GM18909 (cell line): ENCODE measurements around the gene SHC3.
A peak's percentile ranks its signal among the peaks of the same experiment; 100 is the strongest.

Source experiments
- ATAC-seq: cut with Tn5 transposase; IDR thresholded peaks from one replicate; pipeline ENCODE4 v1.9.1; 2021; ENCODE audit warnings: mild to moderate bottlenecking; ENCODE audit not compliant: unreplicated experiment, poor library complexity

SHC3 gene

GRCh38 chr9:89114741-89115140 lies 63.9 kb downstream of the SHC3 start:
- no peak for ATAC-seq

- no peak for ATAC-seq
These were observed 64.8 kb downstream of the SHC3 start for GRCh38 chr9:89113851-89114250.

- ATAC-seq: no peak
These were observed 66.4 kb downstream of the SHC3 start for GRCh38 chr9:89112243-89112642.

- ATAC-seq: no peak
These were observed 69.0 kb downstream of the SHC3 start for GRCh38 chr9:89109666-89110065.

- ATAC-seq: no peak
These were observed 71.2 kb downstream of the SHC3 start for GRCh38 chr9:89107406-89107805.

GRCh38 chr9:89106224-89106851 lies 72.3 kb downstream of the SHC3 start:
- ATAC-seq: no peak

- no peak for ATAC-seq
These were observed 73.8 kb downstream of the SHC3 start for GRCh38 chr9:89104821-89105220.

GRCh38 chr9:89097219-89097618 lies 81.4 kb downstream of the SHC3 start:
- ATAC-seq: no peak

- no peak for ATAC-seq
These were observed 81.8 kb downstream of the SHC3 start for GRCh38 chr9:89096807-89097206.

GRCh38 chr9:89095761-89096528 lies 82.7 kb downstream of the SHC3 start:
- no peak for ATAC-seq

- ATAC-seq: no peak
These were observed 85.2 kb downstream of the SHC3 start for GRCh38 chr9:89093201-89093975.

- ATAC-seq: no peak
These were observed 89.4 kb downstream of the SHC3 start for GRCh38 chr9:89089176-89089575.

GRCh38 chr9:89083626-89084025 lies 95.0 kb downstream of the SHC3 start:
- ATAC-seq: no peak

- ATAC-seq: no peak
These were observed 98.4 kb downstream of the SHC3 start for GRCh38 chr9:89080193-89080592.

- no peak for ATAC-seq
These were observed 99.2 kb downstream of the SHC3 start for GRCh38 chr9:89079391-89079790.

- ATAC-seq: no peak
These were observed 99.8 kb downstream of the SHC3 start for GRCh38 chr9:89078860-89079259.

- no peak for ATAC-seq
These were observed 100.2 kb downstream of the SHC3 start for GRCh38 chr9:89078421-89078820.

- peak; percentile 85 for ATAC-seq
These were observed 101.1 kb downstream of the SHC3 start for GRCh38 chr9:89077519-89077918.

- no peak for ATAC-seq
These were observed 105.2 kb downstream of the SHC3 start for GRCh38 chr9:89073397-89073796.

- no peak for ATAC-seq
These were observed 107.0 kb downstream of the SHC3 start for GRCh38 chr9:89071591-89071990.

GRCh38 chr9:89066835-89067234 lies 111.8 kb downstream of the SHC3 start:
- no peak for ATAC-seq
